H54 (cell line): ENCODE measurements around the gene ARHGAP18.

Experiments
- DNase-seq: peaks from one replicate; pipeline ENCODE4 v3.0.0; 2011; ENCODE audit warnings: low spot score, mixed read lengths; ENCODE audit not compliant: insufficient read length
- FAIRE-seq: peaks from 3 replicates; lab custom pipeline; 2011; peaks lifted over from hg19 to GRCh38; lab: Jason Lieb, UNC
- POLR2A ChIP-seq: IDR thresholded peaks from 2 replicates; pipeline ENCODE4 v1.6.1; 2011; ENCODE audit warnings: low read depth, mild to moderate bottlenecking, low read length

ARHGAP18 gene

GRCh38 chr6:129709769-129710449 is at the start of gene ARHGAP18:
Gene ARHGAP18 (minus strand): TSS chr6:129710177. CDS start chr6:129710136, 41 bp downstream.
- DNase-seq (peak; percentile 41), FAIRE-seq (peak; percentile 82)
- peak; percentile 86 for TF ChIP-seq POLR2A

DNA sequence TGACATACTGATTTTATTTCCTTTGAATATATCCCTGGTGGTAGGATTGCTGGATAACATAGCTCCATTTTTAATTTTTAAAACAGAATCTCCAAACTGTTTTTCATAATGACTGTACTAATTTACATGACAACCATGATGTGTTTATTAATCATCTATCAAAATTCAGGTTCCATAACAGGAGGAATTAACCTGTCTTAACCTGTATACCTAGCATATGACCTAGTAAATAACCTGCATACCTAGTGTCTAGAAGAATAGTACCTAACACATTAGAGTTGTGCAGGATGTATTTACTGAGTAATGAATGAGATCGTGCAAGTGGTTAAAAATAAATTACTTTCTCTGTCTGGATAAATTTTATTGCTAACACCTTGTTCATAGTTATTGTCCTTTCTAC is 45.8 kb upstream of the ARHGAP18 start:
- no peak for TF ChIP-seq POLR2A
- no peak for FAIRE-seq
- DNase-seq, result no peak

DNA sequence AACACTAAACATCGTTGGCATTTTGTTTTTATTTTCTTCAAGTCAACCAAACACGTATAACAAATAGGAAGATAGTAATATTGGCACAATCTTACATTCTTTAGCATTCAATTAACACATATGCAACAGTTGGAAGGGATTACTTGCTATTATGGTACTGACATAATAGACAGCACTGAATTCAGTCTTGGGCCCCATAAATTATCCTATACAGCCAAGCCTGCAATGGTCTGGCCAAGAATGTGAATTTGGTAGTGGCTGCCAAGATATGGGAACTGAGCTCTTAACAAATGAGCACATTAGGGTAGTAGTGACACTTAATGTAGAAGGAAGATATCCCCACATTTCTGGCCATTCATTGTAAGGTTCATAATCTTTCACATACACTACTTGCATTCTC is 44.8 kb upstream of the ARHGAP18 start:
- no peak for DNase-seq
- no peak for TF ChIP-seq POLR2A
- no peak for FAIRE-seq

- TF ChIP-seq POLR2A, result no peak
- DNase-seq (no peak), FAIRE-seq (no peak)
These were observed 43.4 kb upstream of the ARHGAP18 start for GRCh38 chr6:129753422-129753821.

DNA sequence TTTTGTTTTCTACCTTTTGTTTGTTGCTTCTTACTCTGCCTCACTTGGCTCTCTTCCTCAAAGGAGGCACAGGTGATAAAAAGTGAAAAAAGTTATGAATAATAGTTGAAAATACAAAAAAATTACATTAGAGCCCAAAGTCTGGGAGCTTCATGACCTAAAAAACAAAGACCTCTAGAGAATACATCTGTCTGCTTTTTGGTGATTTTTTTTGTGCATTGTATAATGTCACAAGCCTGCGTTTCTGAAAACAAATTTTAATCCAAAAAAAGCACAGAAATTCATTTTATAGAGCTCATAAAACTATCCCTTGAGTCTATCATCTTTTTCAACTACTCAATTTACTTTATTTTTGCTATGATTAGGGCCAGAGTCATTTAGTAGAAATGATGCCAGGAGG is 41.4 kb upstream of the ARHGAP18 start:
- DNase-seq, result no peak
- FAIRE-seq, result no peak
- no peak for TF ChIP-seq POLR2A

- FAIRE-seq (no peak), DNase-seq (no peak)
- TF ChIP-seq POLR2A, result no peak
These were observed 40.4 kb upstream of the ARHGAP18 start for GRCh38 chr6:129750360-129750759.

DNA sequence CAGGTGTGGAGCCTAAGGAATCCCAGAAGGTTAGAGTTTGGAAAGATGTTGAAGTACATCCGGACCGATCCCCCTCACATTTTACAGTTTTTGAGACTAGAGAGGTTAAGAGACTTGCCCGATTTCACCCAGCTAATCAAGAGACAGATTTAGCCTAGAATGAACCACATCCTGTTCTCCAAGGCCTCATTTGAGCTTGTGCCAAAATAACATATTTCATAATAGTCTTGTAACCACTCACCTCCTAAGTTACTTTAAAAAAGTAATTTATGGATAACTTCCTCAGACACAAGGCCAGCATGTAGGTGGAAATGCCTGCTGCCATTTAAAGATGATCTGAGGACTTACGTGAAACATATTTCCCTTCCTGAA is 39.8 kb upstream of the ARHGAP18 start:
- no peak for TF ChIP-seq POLR2A
- no peak for FAIRE-seq
- no peak for DNase-seq

- no peak for TF ChIP-seq POLR2A
- FAIRE-seq, result peak; percentile 27
- DNase-seq, result no peak
These were observed 39.1 kb upstream of the ARHGAP18 start for GRCh38 chr6:129748901-129749748.

DNA sequence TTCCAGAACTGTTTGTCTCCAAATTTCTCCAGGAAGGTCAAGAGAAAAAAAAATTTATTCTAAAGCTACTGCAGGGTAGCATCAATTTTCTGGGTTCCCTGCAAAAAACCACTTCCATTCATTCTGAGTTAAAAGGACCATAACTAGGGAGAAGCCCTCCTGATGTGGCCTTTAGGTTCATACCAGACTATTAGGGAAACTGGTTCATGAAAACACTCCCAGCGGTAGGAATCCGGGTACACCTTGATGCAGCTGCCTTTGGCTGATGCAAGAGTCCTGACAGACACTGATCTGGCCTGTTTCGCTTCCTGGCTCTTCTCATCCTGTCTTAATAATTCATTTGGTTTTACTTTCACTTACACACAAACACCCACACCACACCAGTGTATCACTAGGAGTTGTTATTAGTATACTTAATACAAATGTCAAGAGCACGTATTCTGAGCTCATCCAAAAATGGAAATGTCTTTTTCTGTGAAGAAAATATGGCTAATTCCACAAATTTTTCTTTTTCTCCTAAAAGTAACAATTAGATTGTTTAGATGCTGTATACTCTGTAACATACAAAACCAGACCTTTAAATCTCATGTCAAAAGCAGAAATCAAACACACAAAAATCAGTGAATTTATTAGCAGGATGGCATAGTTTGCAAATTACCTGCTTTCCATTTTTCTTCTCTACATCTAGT is 38.4 kb upstream of the ARHGAP18 start:
- no peak for TF ChIP-seq POLR2A
- FAIRE-seq (peak; percentile 55), DNase-seq (no peak)

GRCh38 chr6:129747588-129748112 is 37.7 kb upstream of the ARHGAP18 start:
- TF ChIP-seq POLR2A, result no peak
- DNase-seq, result no peak
- no peak for FAIRE-seq

DNA sequence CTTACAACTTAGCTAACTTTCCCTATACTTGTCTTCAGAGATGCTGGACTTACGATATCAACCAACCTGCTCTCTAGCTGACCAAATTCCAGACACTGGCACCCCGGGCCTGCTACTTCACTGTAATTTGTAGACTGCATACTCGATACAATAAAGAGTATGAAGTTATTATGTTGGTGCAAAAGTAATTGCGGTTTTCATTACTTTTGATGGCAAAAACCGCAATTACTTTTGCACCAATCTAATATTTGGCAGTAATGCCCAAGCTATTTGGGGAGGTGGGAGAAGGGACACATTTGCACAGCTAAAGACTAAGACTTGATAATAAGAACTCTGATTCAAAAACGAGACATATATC is 34.9 kb upstream of the ARHGAP18 start:
- FAIRE-seq (no peak), DNase-seq (no peak)
- TF ChIP-seq POLR2A, result no peak

GRCh38 chr6:129744201-129744879 is 34.4 kb upstream of the ARHGAP18 start:
- no peak for TF ChIP-seq POLR2A
- DNase-seq (peak; percentile 2), FAIRE-seq (peak; percentile 68)

- no peak for FAIRE-seq
- no peak for TF ChIP-seq POLR2A
- DNase-seq, result no peak
These were observed 30.0 kb upstream of the ARHGAP18 start for GRCh38 chr6:129740013-129740412.
